NCI-H748 (cell line): ENCODE measurements around the gene MUC5AC.
"Not testable (repeated sequence)": the region's sequence is repeated elsewhere in the genome, so short reads cannot be mapped to it uniquely, and the experiment has no call there.

Experiments
- DNase-seq: peaks from one replicate; lab custom pipeline; 2025; ENCODE audit not compliant: unreplicated experiment; lab: John Stamatoyannopoulos, UW

MUC5AC gene

GRCh38 chr11:1161410-1162137 is 3.8 kb downstream of the MUC5AC start:
- no peak for DNase-seq

- no peak for DNase-seq
Observed at GRCh38 chr11:1162138-1162475, 4.4 kb downstream of the MUC5AC start.

- no peak for DNase-seq
Observed at GRCh38 chr11:1162491-1163311, 4.9 kb downstream of the MUC5AC start.

GRCh38 chr11:1163321-1163910 is 5.7 kb downstream of the MUC5AC start:
- no peak for DNase-seq

- no peak for DNase-seq
Observed at GRCh38 chr11:1163911-1164735, 6.4 kb downstream of the MUC5AC start.

GRCh38 chr11:1164779-1165255 is 7.1 kb downstream of the MUC5AC start:
- not testable (repeated sequence) for DNase-seq

- DNase-seq = no peak
Observed at GRCh38 chr11:1165256-1166041, 7.7 kb downstream of the MUC5AC start.

- no peak for DNase-seq
Observed at GRCh38 chr11:1167256-1167655, 9.5 kb downstream of the MUC5AC start.

GRCh38 chr11:1167751-1168231 is 10.0 kb downstream of the MUC5AC start:
- DNase-seq = no peak

GRCh38 chr11:1168256-1168655 is 10.5 kb downstream of the MUC5AC start:
- no peak for DNase-seq

- no peak for DNase-seq
Observed at GRCh38 chr11:1168721-1169161, 11.0 kb downstream of the MUC5AC start.

- no peak for DNase-seq
Observed at GRCh38 chr11:1171223-1171984, 13.7 kb downstream of the MUC5AC start.

- DNase-seq = no peak
Observed at GRCh38 chr11:1171985-1172728, 14.4 kb downstream of the MUC5AC start.

GRCh38 chr11:1172729-1173117 is 15.0 kb downstream of the MUC5AC start:
- DNase-seq = no peak

GRCh38 chr11:1173396-1173795 is 15.6 kb downstream of the MUC5AC start:
- DNase-seq = not testable (repeated sequence)

- DNase-seq = no peak
Observed at GRCh38 chr11:1174441-1175370, 17.0 kb downstream of the MUC5AC start.

GRCh38 chr11:1175461-1176223 is 17.9 kb downstream of the MUC5AC start:
- no peak for DNase-seq
